ENCODE data around the gene ANKS4B.
"Not testable (repeated sequence)": the region's sequence is repeated elsewhere in the genome, so short reads cannot be mapped to it uniquely, and the experiment has no call there.

The ANKS4B gene

GRCh38 chr16:21262779-21263639 lies 29.5 kb downstream of the ANKS4B start:
- no peak overlapping the region for H3K9ac ChIP-seq (ENCODE audit: insufficient read length)

GRCh38 chr16:21263640-21264570 lies 30.4 kb downstream of the ANKS4B start:
- Histone ChIP-seq H3K36me3 (ENCODE audit: insufficient read depth, low read length) (no peaks in the 10 kb centered on the region), H3K27ac (no peak overlapping the region), H3K9ac (ENCODE audit: insufficient read length) (no peak overlapping the region), H3K4me3 (no peak overlapping the region), H3K9me3 (ENCODE audit: low read depth, low read length) (no peaks in the 10 kb centered on the region)
- DNase-seq (ENCODE audit: low read depth, low spot score): no peak
- TF ChIP-seq EZH2 (IDR thresholded peaks at IDR 0.05) (no peak), FOXP2 (optimal IDR thresholded peaks at IDR 0.05; ENCODE audit: control extremely low read depth, extremely low read length, insufficient read depth) (no peak), POLR2AphosphoS5 (IDR thresholded peaks at IDR 0.05; ENCODE audit: borderline replicate concordance, low read depth, low read length) (no peak)

More at GRCh38 chr16:21262779-21263639, 29.5 kb downstream of the ANKS4B start:
- DNase-seq (ENCODE audit: low read depth, low spot score): no peak
- H3K27ac ChIP-seq: no peak overlapping the region
- H3K9me3 ChIP-seq (ENCODE audit: low read depth, low read length): no peaks in the 10 kb centered on the region
- H3K36me3 ChIP-seq (ENCODE audit: insufficient read depth, low read length): no peaks in the 10 kb centered on the region
- H3K4me3 ChIP-seq: no peak overlapping the region
- TF ChIP-seq EZH2 (IDR thresholded peaks at IDR 0.05) (no peak), FOXP2 (optimal IDR thresholded peaks at IDR 0.05; ENCODE audit: control extremely low read depth, extremely low read length, insufficient read depth) (no peak), POLR2AphosphoS5 (IDR thresholded peaks at IDR 0.05; ENCODE audit: borderline replicate concordance, low read depth, low read length) (no peak)

- DNase-seq (ENCODE audit: low read depth, low spot score): no peak
Measured at GRCh38 chr16:21264571-21265036, 31.1 kb downstream of the ANKS4B start.

GRCh38 chr16:21265104-21265837 lies 31.8 kb downstream of the ANKS4B start:
- DNase-seq (ENCODE audit: low read depth, low spot score): no peak
- H3K9me3 ChIP-seq (ENCODE audit: low read depth, low read length): no peaks in the 10 kb centered on the region
- no peak for TF ChIP-seq FOXP2 (optimal IDR thresholded peaks at IDR 0.05; ENCODE audit: control extremely low read depth, extremely low read length, insufficient read depth)
- TF ChIP-seq POLR2AphosphoS5 (IDR thresholded peaks at IDR 0.05; ENCODE audit: borderline replicate concordance, low read depth, low read length): no peak
- no peak for TF ChIP-seq EZH2 (IDR thresholded peaks at IDR 0.05)
- H3K36me3 ChIP-seq (ENCODE audit: insufficient read depth, low read length): no peaks in the 10 kb centered on the region
- H3K9ac ChIP-seq (ENCODE audit: insufficient read length): no peak overlapping the region
- no peak overlapping the region for H3K4me3 ChIP-seq
- no peak overlapping the region for H3K27ac ChIP-seq

More at GRCh38 chr16:21264571-21265036, 31.1 kb downstream of the ANKS4B start:
- no peak overlapping the region for H3K4me3 ChIP-seq
- H3K27ac ChIP-seq: no peak overlapping the region
- TF ChIP-seq FOXP2 (optimal IDR thresholded peaks at IDR 0.05; ENCODE audit: control extremely low read depth, extremely low read length, insufficient read depth): no peak
- TF ChIP-seq EZH2 (IDR thresholded peaks at IDR 0.05): no peak
- TF ChIP-seq POLR2AphosphoS5 (IDR thresholded peaks at IDR 0.05; ENCODE audit: borderline replicate concordance, low read depth, low read length): no peak
- H3K9ac ChIP-seq (ENCODE audit: insufficient read length): no peak overlapping the region
- H3K36me3 ChIP-seq (ENCODE audit: insufficient read depth, low read length): no peaks in the 10 kb centered on the region
- no peaks in the 10 kb centered on the region for H3K9me3 ChIP-seq (ENCODE audit: low read depth, low read length)

GRCh38 chr16:21267298-21267697 lies 33.8 kb downstream of the ANKS4B start:
- TF ChIP-seq EZH2 (IDR thresholded peaks at IDR 0.05) (no peak), POLR2AphosphoS5 (IDR thresholded peaks at IDR 0.05; ENCODE audit: borderline replicate concordance, low read depth, low read length) (no peak), FOXP2 (optimal IDR thresholded peaks at IDR 0.05; ENCODE audit: control extremely low read depth, extremely low read length, insufficient read depth) (no peak)
- DNase-seq (ENCODE audit: low read depth, low spot score): no peak
- Histone ChIP-seq H3K36me3 (ENCODE audit: insufficient read depth, low read length) (no peaks in the 10 kb centered on the region), H3K27ac (no peak overlapping the region), H3K9ac (ENCODE audit: insufficient read length) (no peak overlapping the region), H3K4me3 (no peak overlapping the region), H3K9me3 (ENCODE audit: low read depth, low read length) (no peaks in the 10 kb centered on the region)

- TF ChIP-seq FOXP2 (optimal IDR thresholded peaks at IDR 0.05; ENCODE audit: control extremely low read depth, extremely low read length, insufficient read depth): no peak
- TF ChIP-seq EZH2 (IDR thresholded peaks at IDR 0.05): no peak
- TF ChIP-seq POLR2AphosphoS5 (IDR thresholded peaks at IDR 0.05; ENCODE audit: borderline replicate concordance, low read depth, low read length): no peak
- H3K9ac ChIP-seq (ENCODE audit: insufficient read length): no peak overlapping the region
- no peak for DNase-seq (ENCODE audit: low read depth, low spot score)
- H3K9me3 ChIP-seq (ENCODE audit: low read depth, low read length): no peaks in the 10 kb centered on the region
- H3K4me3 ChIP-seq: no peak overlapping the region
- H3K27ac ChIP-seq: no peak overlapping the region
- no peaks in the 10 kb centered on the region for H3K36me3 ChIP-seq (ENCODE audit: insufficient read depth, low read length)
Measured at GRCh38 chr16:21268236-21268635, 34.7 kb downstream of the ANKS4B start.

- H3K27ac ChIP-seq: no peak overlapping the region
- H3K36me3 ChIP-seq (ENCODE audit: insufficient read depth, low read length): no peaks in the 10 kb centered on the region
- H3K9me3 ChIP-seq (ENCODE audit: low read depth, low read length): no peaks in the 10 kb centered on the region
- H3K4me3 ChIP-seq: no peak overlapping the region
- no peak for DNase-seq (ENCODE audit: low read depth, low spot score)
- no peak overlapping the region for H3K9ac ChIP-seq (ENCODE audit: insufficient read length)
- TF ChIP-seq EZH2 (IDR thresholded peaks at IDR 0.05) (no peak), FOXP2 (optimal IDR thresholded peaks at IDR 0.05; ENCODE audit: control extremely low read depth, extremely low read length, insufficient read depth) (no peak), POLR2AphosphoS5 (IDR thresholded peaks at IDR 0.05; ENCODE audit: borderline replicate concordance, low read depth, low read length) (no peak)
Measured at GRCh38 chr16:21272253-21272652, 38.8 kb downstream of the ANKS4B start.

- not testable (repeated sequence) for DNase-seq (ENCODE audit: low read depth, low spot score)
Measured at GRCh38 chr16:21272763-21273162, 39.3 kb downstream of the ANKS4B start.

More at GRCh38 chr16:21272763-21273162, 39.3 kb downstream of the ANKS4B start:
- not testable (repeated sequence) for H3K36me3 ChIP-seq (ENCODE audit: insufficient read depth, low read length); H3K9me3 ChIP-seq (ENCODE audit: low read depth, low read length); H3K4me3 ChIP-seq; H3K27ac ChIP-seq; H3K9ac ChIP-seq (ENCODE audit: insufficient read length)

Data from SK-N-MC (cell line).